GM10248 (cell line): Measurements from ENCODE around the gene SGMS1.

Experiments
- CTCF ChIA-PET: fragments of 300-600 bp; sonication (Branson Sonifier 250); formaldehyde crosslinking; extraction: SDS; loops from one replicate; lab custom pipeline; 2021; ENCODE audit warnings: antibody characterized with exemption; lab: Yijun Ruan, JAX
- POLR2A ChIA-PET: fragments of 350-650 bp; sonication (Branson Sonifier 250); formaldehyde crosslinking; extraction: SDS; loops from one replicate; lab custom pipeline; 2020; ENCODE audit warnings: antibody characterized with exemption; lab: Yijun Ruan, JAX
- DNase-seq: peaks from one replicate; pipeline ENCODE4 v3.0.0; 2012; ENCODE audit errors: extremely low spot score
- TF ChIP-seq, protein P1 (sequence below): IDR thresholded peaks from 2 replicates; pipeline ENCODE4 v1.5.1; 2012; ENCODE audit warnings: mild to moderate bottlenecking, low read depth; ENCODE audit errors: extremely low read depth, missing control alignments, control extremely low read depth

The SGMS1 gene

DNA sequence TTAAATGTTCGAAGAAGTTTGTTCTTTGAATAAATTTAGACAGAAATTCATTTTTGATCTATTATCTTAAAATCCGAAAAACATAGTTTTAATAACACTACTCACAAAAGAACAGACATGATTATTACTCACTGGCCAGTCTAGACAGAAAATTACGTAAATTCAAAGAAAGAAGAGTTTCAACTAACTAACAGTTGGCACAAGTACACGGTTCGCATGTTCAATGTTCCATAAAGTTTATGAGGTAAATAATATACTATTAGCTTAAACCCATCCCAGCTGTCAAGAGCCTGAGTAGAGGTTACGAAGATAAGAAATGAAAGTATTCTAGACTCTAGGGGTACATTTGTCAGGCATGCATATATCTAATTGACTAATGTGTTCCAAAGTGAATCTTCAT, 220.7 kb downstream of the SGMS1 start:
- POLR2A ChIA-PET, result no interaction called here
- TF ChIP-seq, protein P1, sequence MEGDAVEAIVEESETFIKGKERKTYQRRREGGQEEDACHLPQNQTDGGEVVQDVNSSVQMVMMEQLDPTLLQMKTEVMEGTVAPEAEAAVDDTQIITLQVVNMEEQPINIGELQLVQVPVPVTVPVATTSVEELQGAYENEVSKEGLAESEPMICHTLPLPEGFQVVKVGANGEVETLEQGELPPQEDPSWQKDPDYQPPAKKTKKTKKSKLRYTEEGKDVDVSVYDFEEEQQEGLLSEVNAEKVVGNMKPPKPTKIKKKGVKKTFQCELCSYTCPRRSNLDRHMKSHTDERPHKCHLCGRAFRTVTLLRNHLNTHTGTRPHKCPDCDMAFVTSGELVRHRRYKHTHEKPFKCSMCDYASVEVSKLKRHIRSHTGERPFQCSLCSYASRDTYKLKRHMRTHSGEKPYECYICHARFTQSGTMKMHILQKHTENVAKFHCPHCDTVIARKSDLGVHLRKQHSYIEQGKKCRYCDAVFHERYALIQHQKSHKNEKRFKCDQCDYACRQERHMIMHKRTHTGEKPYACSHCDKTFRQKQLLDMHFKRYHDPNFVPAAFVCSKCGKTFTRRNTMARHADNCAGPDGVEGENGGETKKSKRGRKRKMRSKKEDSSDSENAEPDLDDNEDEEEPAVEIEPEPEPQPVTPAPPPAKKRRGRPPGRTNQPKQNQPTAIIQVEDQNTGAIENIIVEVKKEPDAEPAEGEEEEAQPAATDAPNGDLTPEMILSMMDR, result no peak
- CTCF ChIA-PET, result interaction anchor here (1.2 to 1.6 kb wide), 2 partner anchors 15 to 21 kb away, joined by 3 to 6 read pairs; no protein-coding TSS in a partner anchor

DNA sequence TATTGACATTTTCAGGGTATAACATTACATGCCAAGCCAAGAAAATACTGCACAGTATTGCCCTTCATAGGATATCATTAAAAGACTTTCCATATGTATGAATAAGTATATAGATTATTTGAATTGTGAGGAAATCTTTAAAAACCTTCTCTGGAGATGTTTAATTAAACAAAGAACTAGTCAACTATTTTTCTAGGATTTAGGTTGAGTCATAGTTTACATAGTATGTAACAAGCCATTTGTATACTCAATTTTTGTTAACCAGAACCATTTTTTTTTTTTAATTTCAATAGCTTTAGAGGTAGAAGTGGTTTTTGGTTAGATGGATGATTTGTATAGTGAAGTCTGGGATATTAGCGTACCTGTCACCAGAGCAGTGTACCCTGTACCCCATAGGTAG, 221.3 kb downstream of the SGMS1 start:
- POLR2A ChIA-PET, result no interaction called here
- CTCF ChIA-PET, result interaction anchor here (1.4 kb wide), 1 partner anchor 20 kb away, joined by 3 read pairs; no protein-coding TSS in a partner anchor
- TF ChIP-seq, protein P1, result no peak
- no peak for DNase-seq

More for the DNA sequence above, 220.7 kb downstream of the SGMS1 start:
- DNase-seq, result no peak

DNA sequence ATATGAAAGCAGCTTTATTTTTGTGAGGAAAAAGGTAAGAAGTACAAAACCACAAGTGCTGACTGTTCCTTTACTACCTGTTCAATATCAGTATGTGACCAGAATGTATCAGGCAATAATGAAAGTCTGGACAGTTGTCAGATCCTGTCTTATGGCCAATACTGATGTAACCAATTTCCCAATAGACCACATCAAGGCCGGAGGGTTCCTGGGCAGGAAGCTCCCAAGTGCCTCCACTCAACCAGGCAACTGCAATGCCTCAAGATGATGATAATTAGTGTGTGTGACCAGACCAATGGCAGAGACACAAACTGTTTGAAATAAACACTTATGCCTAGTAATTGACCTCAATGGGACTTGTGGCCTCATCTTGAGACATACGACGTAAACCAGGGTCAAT, 223.1 kb downstream of the SGMS1 start:
- CTCF ChIA-PET, result interaction anchor here (1.0 to 1.8 kb wide), 3 partner anchors 10 to 90 kb away, joined by 4 to 5 read pairs (median 4); no protein-coding TSS in a partner anchor
- POLR2A ChIA-PET, result no interaction called here
- no peak for DNase-seq

DNA sequence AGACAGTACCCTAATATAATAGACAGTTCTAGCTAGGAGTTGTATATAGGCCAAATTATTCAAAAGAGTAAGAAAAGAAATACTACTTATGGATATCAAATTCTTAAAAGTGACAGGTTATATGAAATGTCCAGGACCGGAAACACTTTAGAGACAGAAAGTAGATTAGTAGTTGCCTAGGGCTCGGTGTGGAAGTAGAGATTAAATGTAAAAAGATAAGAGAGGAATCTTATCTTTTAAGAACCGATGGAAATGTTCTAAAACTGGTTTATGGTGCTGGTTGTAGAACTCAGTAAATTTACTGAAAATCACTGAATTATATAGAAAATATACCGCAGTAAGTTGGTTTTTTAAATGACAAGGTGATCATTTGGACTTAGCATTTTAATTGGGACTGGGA, 224.9 kb downstream of the SGMS1 start:
- TF ChIP-seq, protein P1, result no peak
- CTCF ChIA-PET, result interaction anchor here (0.9 to 2.5 kb wide), 5 partner anchors 11 to 23 kb away, joined by 3 to 8 read pairs (median 5); no protein-coding TSS in a partner anchor
- no peak for DNase-seq
- POLR2A ChIA-PET, result no interaction called here

More for the DNA sequence above, 223.1 kb downstream of the SGMS1 start:
- TF ChIP-seq, protein P1, result no peak

DNA sequence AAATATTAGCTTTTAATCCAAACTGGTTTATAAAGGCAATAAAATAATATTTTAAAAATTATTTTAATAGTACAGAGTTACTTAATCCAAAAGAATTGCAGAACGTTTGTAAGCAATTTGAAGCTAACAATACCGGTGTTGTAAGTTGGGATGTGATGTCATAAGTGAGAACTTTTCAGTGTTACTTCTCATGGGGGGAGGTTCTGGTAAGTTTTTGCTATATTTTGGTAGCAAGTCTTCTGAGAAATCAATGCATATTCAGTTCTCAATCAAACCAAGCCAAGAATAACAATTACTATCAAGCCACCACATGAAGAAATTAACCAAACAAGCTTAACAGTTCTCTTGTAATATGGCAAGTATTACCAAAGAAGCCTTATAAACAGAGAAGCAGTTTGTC, 225.4 kb downstream of the SGMS1 start:
- CTCF ChIA-PET, result interaction anchor here (0.9 to 2.5 kb wide), 5 partner anchors 11 to 23 kb away, joined by 3 to 8 read pairs (median 5); no protein-coding TSS in a partner anchor
- POLR2A ChIA-PET, result no interaction called here
- DNase-seq, result no peak
- TF ChIP-seq, protein P1, result no peak

DNA sequence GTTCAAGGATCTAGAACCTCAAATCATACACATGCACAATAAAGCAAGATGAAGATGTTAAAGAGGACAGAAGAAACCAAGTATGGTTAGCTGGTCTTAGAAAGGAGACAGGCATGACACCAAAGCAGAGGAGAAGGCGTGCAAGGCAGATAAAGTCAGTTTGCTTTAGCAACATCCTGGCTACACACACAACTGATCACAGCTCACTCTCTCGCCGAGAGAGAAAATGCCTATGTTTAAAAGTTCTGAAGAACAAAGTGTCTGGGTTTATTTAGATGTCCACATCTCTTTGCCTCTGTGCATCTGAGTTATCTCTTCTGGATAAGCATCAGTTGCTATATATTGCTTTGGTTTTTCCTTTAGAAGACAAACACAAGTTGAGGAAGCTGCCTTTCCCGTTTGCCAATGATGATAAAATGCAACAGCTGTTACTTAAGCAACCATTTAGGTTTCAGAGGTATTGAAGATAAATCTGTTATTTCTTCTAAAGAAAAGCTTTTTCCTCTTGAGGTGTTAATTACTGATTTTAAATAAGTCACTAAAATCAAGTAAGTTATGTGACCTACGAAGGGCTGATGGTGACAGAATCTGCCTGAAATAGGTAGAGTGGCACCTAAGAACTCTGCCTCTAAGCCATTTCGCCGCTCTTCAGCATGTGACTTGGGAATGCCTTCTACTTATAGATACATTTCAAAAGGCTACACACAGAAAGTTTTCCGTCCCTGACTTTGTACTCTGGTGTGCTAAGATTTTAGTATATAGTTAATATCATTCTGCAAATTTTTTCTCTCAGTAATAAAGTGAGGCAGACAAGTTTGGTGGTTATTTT, 226.2 kb downstream of the SGMS1 start:
- ChIA-PET CTCF (interaction anchor here (0.9 to 2.5 kb wide), 10 partner anchors 9 to 138 kb away, joined by 3 to 8 read pairs (median 4); no protein-coding TSS in a partner anchor), POLR2A (no interaction called here)
- DNase-seq, result no peak
- TF ChIP-seq, protein P1, result no peak
